Right atrium auricular region (tissue), 2 donors: ENCODE results near the gene GMPS. TPM values are rescaled to one million over a fixed set of nuclear protein-coding genes. Genes with fewer than 3 reads are reported as not detected.
"Not testable (repeated sequence)": the region's sequence is repeated elsewhere in the genome, so short reads cannot be mapped to it uniquely, and the experiment has no call there.

Experiments
- DNase-seq: peaks from one replicate; pipeline ENCODE4 v3.0.0-alpha.2; 2019; ENCODE audit warnings: low spot score
- H3K27ac ChIP-seq, 2 donors: fragments of 200-600 bp; sonication (generic); 1 replicate in 1 of 2; 2 replicates in 1 of 2; pipeline ENCODE4 v1.5.1; 2016 to 2019
- H3K27me3 ChIP-seq, 2 donors: fragments of 200-600 bp; sonication (generic); one replicate each; pipeline versions ENCODE4 v1.5.1 to v1.6.0; 2017 to 2019
- H3K36me3 ChIP-seq: fragments of 200-600 bp; sonication (generic); one replicate; pipeline ENCODE4 v1.5.1; 2016
- H3K4me1 ChIP-seq, 2 donors: fragments of 200-600 bp; sonication (generic); one replicate each; pipeline versions ENCODE4 v1.5.1 to v1.6.0; 2017 to 2019
- H3K4me3 ChIP-seq, 2 donors: fragments of 200-600 bp; sonication (generic); 1 replicate in 1 of 2; 2 replicates in 1 of 2; pipeline ENCODE4 v1.5.1; 2017 to 2019; ENCODE audit warnings: mild to moderate bottlenecking in 1 of 2, moderate library complexity in 1 of 2
- H3K9me3 ChIP-seq, 2 donors: fragments of 200-600 bp; sonication (generic); one replicate each; pipeline ENCODE4 v1.5.1; 2019
- total RNA-seq, 2 donors: library from RNA; depleted of rRNA; stranded (reverse); fragments of >200 nt; gene quantifications; one replicate each; pipeline ENCODE4 v1.1.0, GENCODE V29; 2016
- TF ChIP-seq, protein P1 (sequence below), 2 donors: fragments of 200-600 bp; sonication (generic); IDR thresholded peaks; one replicate each; pipeline ENCODE4 v1.5.1; 2019; ENCODE audit warnings: antibody characterized with exemption in 2 of 2

GMPS gene
- total RNA-seq, 2 donors from 2014 or later: 22.2 to 22.9 TPM

DNA sequence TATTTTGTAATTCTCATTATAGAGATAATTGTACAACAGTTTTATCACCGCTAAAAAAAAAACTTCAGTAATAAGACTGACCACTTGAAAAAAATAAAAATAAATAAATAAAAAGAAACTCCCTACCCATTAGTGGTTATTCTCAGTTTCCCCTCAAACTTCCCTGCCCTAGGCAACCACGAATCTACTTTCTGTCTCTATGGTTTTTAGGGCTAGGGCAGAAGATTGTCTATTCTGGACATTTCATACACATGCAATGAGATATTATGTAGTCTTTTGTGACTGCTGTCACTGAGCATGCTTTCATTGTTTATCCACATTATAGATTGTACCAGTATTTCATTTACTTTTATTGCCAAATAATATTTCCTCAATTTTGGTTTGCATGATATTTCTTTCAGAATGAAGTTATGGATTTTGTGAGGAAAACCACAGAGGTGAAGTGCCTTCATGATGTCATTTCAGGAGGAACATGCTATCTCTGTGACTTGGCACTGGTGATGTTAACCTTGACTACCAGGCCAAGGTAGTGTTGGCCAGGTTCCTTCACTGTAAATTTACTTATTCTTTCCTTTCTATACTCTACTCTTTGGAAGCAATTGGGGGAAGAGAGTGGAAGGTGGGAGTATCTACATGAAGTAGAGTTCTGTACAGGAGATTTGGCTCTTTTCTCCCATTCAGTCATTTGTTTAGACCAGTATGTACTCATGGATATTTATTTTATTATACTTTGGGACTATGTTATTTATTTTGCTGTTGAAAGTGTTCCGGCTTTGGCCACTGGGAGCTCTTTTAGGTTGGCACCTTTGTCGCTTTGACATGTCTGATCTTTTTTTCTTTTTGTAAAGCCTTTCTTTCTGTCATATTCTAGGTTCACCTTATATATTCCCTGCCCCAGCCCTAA lies 86.3 kb downstream of the GMPS start:
- Histone ChIP-seq H3K27ac (no peak overlapping the region), H3K9me3 (no peaks in the 10 kb centered on the region), H3K4me1 (no peaks in the 10 kb centered on the region), H3K36me3 (no peaks in the 10 kb centered on the region), H3K4me3 (no peak overlapping the region), H3K27me3 (no peaks in the 10 kb centered on the region)
- TF ChIP-seq, protein P1, sequence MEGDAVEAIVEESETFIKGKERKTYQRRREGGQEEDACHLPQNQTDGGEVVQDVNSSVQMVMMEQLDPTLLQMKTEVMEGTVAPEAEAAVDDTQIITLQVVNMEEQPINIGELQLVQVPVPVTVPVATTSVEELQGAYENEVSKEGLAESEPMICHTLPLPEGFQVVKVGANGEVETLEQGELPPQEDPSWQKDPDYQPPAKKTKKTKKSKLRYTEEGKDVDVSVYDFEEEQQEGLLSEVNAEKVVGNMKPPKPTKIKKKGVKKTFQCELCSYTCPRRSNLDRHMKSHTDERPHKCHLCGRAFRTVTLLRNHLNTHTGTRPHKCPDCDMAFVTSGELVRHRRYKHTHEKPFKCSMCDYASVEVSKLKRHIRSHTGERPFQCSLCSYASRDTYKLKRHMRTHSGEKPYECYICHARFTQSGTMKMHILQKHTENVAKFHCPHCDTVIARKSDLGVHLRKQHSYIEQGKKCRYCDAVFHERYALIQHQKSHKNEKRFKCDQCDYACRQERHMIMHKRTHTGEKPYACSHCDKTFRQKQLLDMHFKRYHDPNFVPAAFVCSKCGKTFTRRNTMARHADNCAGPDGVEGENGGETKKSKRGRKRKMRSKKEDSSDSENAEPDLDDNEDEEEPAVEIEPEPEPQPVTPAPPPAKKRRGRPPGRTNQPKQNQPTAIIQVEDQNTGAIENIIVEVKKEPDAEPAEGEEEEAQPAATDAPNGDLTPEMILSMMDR (IDR thresholded peaks at IDR 0.05): no peak
- DNase-seq: no peak

DNA sequence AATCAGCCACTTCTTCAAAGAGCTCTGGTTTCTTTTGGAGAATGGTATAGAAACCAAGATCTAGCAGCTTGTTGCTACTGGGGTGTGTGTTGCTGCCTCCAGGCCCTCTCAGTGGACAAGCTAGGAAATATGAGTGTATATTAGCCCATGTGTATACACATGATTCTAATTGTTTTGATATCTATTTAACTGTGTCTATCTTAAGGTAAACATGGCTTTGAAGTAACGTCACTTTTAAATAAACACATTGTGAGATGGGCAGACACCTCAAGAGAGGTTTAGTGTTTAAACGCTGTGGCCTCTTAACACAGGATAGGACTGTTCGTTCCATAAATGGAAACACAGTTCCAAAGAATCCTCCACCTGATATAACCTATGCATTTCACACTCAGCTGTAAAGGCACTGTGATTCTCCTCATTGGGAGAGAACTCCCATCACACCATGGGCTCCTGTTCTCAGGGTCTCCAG lies 87.0 kb downstream of the GMPS start:
- no peaks in the 10 kb centered on the region for H3K9me3 ChIP-seq
- H3K4me1 ChIP-seq: no peaks in the 10 kb centered on the region
- no peak for DNase-seq
- TF ChIP-seq, protein P1 (IDR thresholded peaks at IDR 0.05): no peak
- H3K4me3 ChIP-seq: no peak overlapping the region
- no peaks in the 10 kb centered on the region for H3K36me3 ChIP-seq
- H3K27ac ChIP-seq: no peak overlapping the region
- no peaks in the 10 kb centered on the region for H3K27me3 ChIP-seq

DNA sequence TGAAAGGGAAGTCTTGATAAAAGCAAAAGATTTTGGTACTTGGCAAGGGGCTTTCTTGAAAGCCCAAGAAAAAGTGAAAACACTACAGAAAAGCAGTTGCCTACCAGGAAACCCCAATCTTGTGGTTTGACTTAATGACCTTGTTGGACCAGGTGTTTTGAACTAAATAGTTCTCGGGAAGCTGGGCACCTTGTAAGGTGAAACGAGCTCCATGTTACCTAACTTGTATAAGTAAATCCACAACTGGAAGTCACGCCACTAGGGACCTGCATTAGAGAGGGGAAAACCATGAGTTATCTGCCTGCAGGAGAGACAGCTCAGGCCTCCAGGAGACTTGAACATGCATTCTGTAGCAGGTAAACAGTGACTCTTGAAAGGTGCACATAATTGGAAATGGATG lies 88.2 kb downstream of the GMPS start:
- H3K4me1 ChIP-seq: no peaks in the 10 kb centered on the region
- no peak overlapping the region for H3K27ac ChIP-seq
- no peaks in the 10 kb centered on the region for H3K36me3 ChIP-seq
- DNase-seq: no peak
- H3K9me3 ChIP-seq: no peaks in the 10 kb centered on the region
- TF ChIP-seq, protein P1 (IDR thresholded peaks at IDR 0.05): no peak
- no peaks in the 10 kb centered on the region for H3K27me3 ChIP-seq
- H3K4me3 ChIP-seq: no peak overlapping the region

DNA sequence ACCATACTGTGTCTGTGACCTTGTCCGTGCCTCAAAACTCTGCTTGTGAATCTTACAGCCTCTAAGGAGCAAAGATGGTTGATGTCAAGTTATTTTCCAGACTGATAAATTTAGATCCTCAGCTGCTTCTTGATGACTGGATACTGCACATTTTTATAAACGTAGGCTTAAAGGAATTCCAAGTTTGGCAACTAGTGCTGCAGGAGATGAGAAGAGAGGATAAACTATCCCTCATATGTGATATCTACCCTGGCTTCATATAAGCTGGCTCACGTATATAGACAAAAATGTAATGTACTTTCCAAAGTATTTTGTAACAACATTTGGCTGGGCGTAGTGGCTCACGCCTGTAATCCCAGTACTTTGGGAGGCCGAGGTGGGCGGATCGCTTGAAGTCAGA lies 89.6 kb downstream of the GMPS start:
- no peaks in the 10 kb centered on the region for H3K4me1 ChIP-seq
- H3K36me3 ChIP-seq: no peaks in the 10 kb centered on the region
- no peak overlapping the region for H3K4me3 ChIP-seq
- no peaks in the 10 kb centered on the region for H3K27me3 ChIP-seq
- TF ChIP-seq, protein P1 (IDR thresholded peaks at IDR 0.05): no peak
- no peaks in the 10 kb centered on the region for H3K9me3 ChIP-seq
- no peak overlapping the region for H3K27ac ChIP-seq
- no peak for DNase-seq

DNA sequence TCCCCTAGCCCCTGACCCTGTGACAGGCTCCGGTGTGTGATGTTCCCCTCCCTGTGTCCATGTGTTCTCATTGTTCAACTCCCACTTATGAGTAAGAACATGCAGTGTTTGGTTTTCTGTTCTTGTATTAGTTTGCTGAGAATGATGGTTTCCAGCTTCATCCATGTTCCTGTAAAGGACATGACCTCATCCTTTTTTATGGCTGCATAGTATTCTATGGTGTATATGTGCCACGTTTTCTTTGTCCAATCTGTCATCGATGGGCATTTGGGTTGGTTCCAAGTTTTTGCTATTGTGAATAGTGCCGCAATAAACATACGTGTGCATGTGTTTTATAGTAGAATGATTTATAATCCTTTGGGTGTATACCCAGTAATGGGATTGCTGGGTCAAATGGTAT lies 90.6 kb downstream of the GMPS start:
- H3K36me3 ChIP-seq, H3K4me1 ChIP-seq, H3K9me3 ChIP-seq, DNase-seq, H3K27ac ChIP-seq, H3K4me3 ChIP-seq, H3K27me3 ChIP-seq: not testable (repeated sequence)

DNA sequence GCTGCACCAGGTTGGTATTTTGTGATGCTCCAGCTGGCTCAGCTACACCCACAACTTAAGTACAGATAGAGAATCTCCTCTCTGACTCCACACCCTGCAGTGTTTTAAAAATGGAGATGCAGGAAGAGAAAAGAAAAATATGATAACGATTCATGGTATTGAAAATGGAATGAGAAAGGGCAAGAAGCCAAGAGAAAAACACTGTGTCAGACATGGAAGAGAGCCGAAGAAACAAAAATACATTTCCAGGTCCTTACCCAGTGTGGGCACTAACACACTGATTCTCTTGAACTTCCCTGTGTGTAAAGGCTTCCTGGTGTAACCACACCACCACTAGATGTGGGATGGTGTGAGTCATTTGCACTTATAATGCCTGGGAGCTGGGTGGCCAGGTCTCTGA lies 93.1 kb downstream of the GMPS start:
- TF ChIP-seq, protein P1 (IDR thresholded peaks at IDR 0.05): no peak
- no peak for DNase-seq
- H3K27me3 ChIP-seq: no peaks in the 10 kb centered on the region

More for the DNA sequence above, 93.1 kb downstream of the GMPS start:
- Histone ChIP-seq H3K36me3 (no peaks in the 10 kb centered on the region), H3K27ac (no peak overlapping the region), H3K4me3 (no peak overlapping the region), H3K9me3 (no peaks in the 10 kb centered on the region), H3K4me1 (no peaks in the 10 kb centered on the region)
